Measurements from ENCODE around the gene PTPRM. TPM values are rescaled to one million over a fixed set of nuclear protein-coding genes. Genes with fewer than 3 reads are reported as not detected.

PTPRM gene
- total RNA-seq, 2 experiments from 2014 or later, result 2.1 to 3.0 TPM

- ChIA-PET CTCF (no interaction called here), POLR2A (no interaction called here)
- no peak for TF ChIP-seq CTCF (IDR thresholded peaks at IDR 0.05)
- Mint-ChIP-seq H3K4me1 (ENCODE audit: low read depth) (no peaks in the 10 kb centered on the region), H3K36me3 (ENCODE audit: low read depth) (no peaks in the 10 kb centered on the region), H3K27me3 (no peaks in the 10 kb centered on the region), H3K4me3 (no peak overlapping the region), H3K27ac (no peak overlapping the region), H3K9me3 (no peaks in the 10 kb centered on the region)
- intact Hi-C loops (cut with micrococcal nuclease), result no loop called here
- ATAC-seq (no peak), DNase-seq (no peak)
These were observed 322.4 kb downstream of the PTPRM start for GRCh38 chr18:7889515-7889914.

- intact Hi-C loops (cut with micrococcal nuclease), result no loop called here
These were observed 323.0 kb downstream of the PTPRM start for GRCh38 chr18:7890075-7890474.

GRCh38 chr18:7892556-7892955, 325.4 kb downstream of the PTPRM start:
- CTCF ChIA-PET, result no interaction called here
- no peak overlapping the region for H3K27ac Mint-ChIP-seq

More at GRCh38 chr18:7890075-7890474, 323.0 kb downstream of the PTPRM start:
- ChIA-PET CTCF (no interaction called here), POLR2A (no interaction called here)
- H3K4me3 Mint-ChIP-seq, result no peak overlapping the region
- no peaks in the 10 kb centered on the region for H3K27me3 Mint-ChIP-seq
- no peaks in the 10 kb centered on the region for H3K9me3 Mint-ChIP-seq
- TF ChIP-seq CTCF (IDR thresholded peaks at IDR 0.05), result no peak
- no peaks in the 10 kb centered on the region for H3K4me1 Mint-ChIP-seq (ENCODE audit: low read depth)
- H3K27ac Mint-ChIP-seq, result no peak overlapping the region
- DNase-seq (no peak), ATAC-seq (no peak)
- no peaks in the 10 kb centered on the region for H3K36me3 Mint-ChIP-seq (ENCODE audit: low read depth)

GRCh38 chr18:7894592-7894991, 327.5 kb downstream of the PTPRM start:
- no peak overlapping the region for H3K27ac Mint-ChIP-seq
- no peak for TF ChIP-seq CTCF (IDR thresholded peaks at IDR 0.05)
- intact Hi-C loops (cut with micrococcal nuclease), result no loop called here
- DNase-seq, result no peak
- no peak for ATAC-seq
- no peaks in the 10 kb centered on the region for H3K9me3 Mint-ChIP-seq
- CTCF ChIA-PET, result no interaction called here
- no peaks in the 10 kb centered on the region for H3K4me1 Mint-ChIP-seq (ENCODE audit: low read depth)
- H3K36me3 Mint-ChIP-seq (ENCODE audit: low read depth), result no peaks in the 10 kb centered on the region
- H3K27me3 Mint-ChIP-seq, result no peaks in the 10 kb centered on the region
- no peak overlapping the region for H3K4me3 Mint-ChIP-seq
- POLR2A ChIA-PET, result no interaction called here

More at GRCh38 chr18:7892556-7892955, 325.4 kb downstream of the PTPRM start:
- Mint-ChIP-seq H3K36me3 (ENCODE audit: low read depth) (no peaks in the 10 kb centered on the region), H3K4me3 (no peak overlapping the region), H3K4me1 (ENCODE audit: low read depth) (no peaks in the 10 kb centered on the region), H3K9me3 (no peaks in the 10 kb centered on the region), H3K27me3 (no peaks in the 10 kb centered on the region)
- no peak for TF ChIP-seq CTCF (IDR thresholded peaks at IDR 0.05)
- no peak for DNase-seq
- intact Hi-C loops (cut with micrococcal nuclease), result no loop called here
- POLR2A ChIA-PET, result no interaction called here
- no peak for ATAC-seq

- Mint-ChIP-seq H3K36me3 (ENCODE audit: low read depth) (no peaks in the 10 kb centered on the region), H3K4me3 (no peak overlapping the region), H3K27me3 (no peaks in the 10 kb centered on the region), H3K4me1 (ENCODE audit: low read depth) (no peaks in the 10 kb centered on the region), H3K27ac (no peak overlapping the region), H3K9me3 (no peaks in the 10 kb centered on the region)
- ChIA-PET POLR2A (no interaction called here), CTCF (no interaction called here)
- ATAC-seq (no peak), DNase-seq (no peak)
- no peak for TF ChIP-seq CTCF (IDR thresholded peaks at IDR 0.05)
- intact Hi-C loops (cut with micrococcal nuclease), result no loop called here
These were observed 328.2 kb downstream of the PTPRM start for GRCh38 chr18:7895346-7895745.

Measured in activated CD8-positive, alpha-beta T cell treated with anti-CD3 and anti-CD28 coated beads for 36 hours (primary cell).